ENCODE results near the gene NFXL1. TPM values are rescaled to one million over a fixed set of nuclear protein-coding genes. Genes with fewer than 3 reads are reported as not detected.

Gene NFXL1
- total RNA-seq, 2 donors from 2014 or later = 15.6 to 18.4 TPM

- Mint-ChIP-seq H3K4me1 (ENCODE audit: low read depth) (peaks cover 13% of the 10 kb centered on the region), H3K9me3 (peaks cover 0 to 2% of the 10 kb centered on the region in 2 donors), H3K4me3 (peak overlapping the region in 1 of 2 donors; percentile 71), H3K36me3 (ENCODE audit: insufficient read depth in 2 of 2) (peaks cover 15 to 40% of the 10 kb centered on the region in 2 donors), H3K27me3 (ENCODE audit: low read depth) (no peaks in the 10 kb centered on the region), H3K27ac (peak overlapping the region; percentile 49)
- peak; percentile 92 for ATAC-seq (replicated peaks in 1 of 2)
- no peak for DNase-seq
These were observed 40.4 kb downstream of the NFXL1 start for GRCh38 chr4:47873877-47874541.

- no peak for DNase-seq
- H3K27ac Mint-ChIP-seq = no peak overlapping the region
- no peaks in the 10 kb centered on the region for H3K4me1 Mint-ChIP-seq (ENCODE audit: low read depth)
- no peak for ATAC-seq (replicated peaks in 1 of 2)
- peaks cover 3 to 6% of the 10 kb centered on the region in 2 donors for H3K36me3 Mint-ChIP-seq (ENCODE audit: insufficient read depth in 2 of 2)
- no peaks in the 10 kb centered on the region for H3K9me3 Mint-ChIP-seq
- H3K4me3 Mint-ChIP-seq = no peak overlapping the region
- no peaks in the 10 kb centered on the region for H3K27me3 Mint-ChIP-seq (ENCODE audit: low read depth)
These were observed 50.9 kb downstream of the NFXL1 start for GRCh38 chr4:47863486-47863885.

- ATAC-seq (replicated peaks in 1 of 2) = no peak
- DNase-seq = no peak
- Mint-ChIP-seq H3K4me3 (no peak overlapping the region), H3K9me3 (no peaks in the 10 kb centered on the region), H3K27me3 (ENCODE audit: low read depth) (no peaks in the 10 kb centered on the region), H3K36me3 (ENCODE audit: insufficient read depth in 2 of 2) (no peaks in the 10 kb centered on the region), H3K4me1 (ENCODE audit: low read depth) (no peaks in the 10 kb centered on the region), H3K27ac (no peak overlapping the region)
These were observed 52.1 kb downstream of the NFXL1 start for GRCh38 chr4:47862297-47862696.

- H3K4me3 Mint-ChIP-seq = no peak overlapping the region
These were observed 54.1 kb downstream of the NFXL1 start for GRCh38 chr4:47860305-47860704.

GRCh38 chr4:47858006-47858405, 56.4 kb downstream of the NFXL1 start:
- ATAC-seq (replicated peaks in 1 of 2) = no peak
- Mint-ChIP-seq H3K4me3 (no peak overlapping the region), H3K9me3 (no peaks in the 10 kb centered on the region), H3K27ac (no peak overlapping the region), H3K4me1 (ENCODE audit: low read depth) (no peaks in the 10 kb centered on the region), H3K36me3 (ENCODE audit: insufficient read depth in 2 of 2) (peaks cover 1 to 2% of the 10 kb centered on the region in 2 donors), H3K27me3 (ENCODE audit: low read depth) (no peaks in the 10 kb centered on the region)
- DNase-seq = no peak

More at GRCh38 chr4:47860305-47860704, 54.1 kb downstream of the NFXL1 start:
- Mint-ChIP-seq H3K4me1 (ENCODE audit: low read depth) (no peaks in the 10 kb centered on the region), H3K27me3 (ENCODE audit: low read depth) (no peaks in the 10 kb centered on the region), H3K36me3 (ENCODE audit: insufficient read depth in 2 of 2) (peaks cover 1 to 2% of the 10 kb centered on the region in 2 donors), H3K9me3 (no peaks in the 10 kb centered on the region), H3K27ac (no peak overlapping the region)
- DNase-seq (no peak), ATAC-seq (replicated peaks in 1 of 2) (no peak)

GRCh38 chr4:47856713-47857112, 57.7 kb downstream of the NFXL1 start:
- H3K36me3 Mint-ChIP-seq (ENCODE audit: insufficient read depth in 2 of 2) = peaks cover 1 to 2% of the 10 kb centered on the region in 2 donors
- H3K27ac Mint-ChIP-seq = no peak overlapping the region
- ATAC-seq (replicated peaks in 1 of 2) (no peak), DNase-seq (no peak)
- H3K27me3 Mint-ChIP-seq (ENCODE audit: low read depth) = no peaks in the 10 kb centered on the region
- H3K4me1 Mint-ChIP-seq (ENCODE audit: low read depth) = no peaks in the 10 kb centered on the region
- no peaks in the 10 kb centered on the region for H3K9me3 Mint-ChIP-seq
- no peak overlapping the region for H3K4me3 Mint-ChIP-seq

GRCh38 chr4:47855350-47855749, 59.0 kb downstream of the NFXL1 start:
- Mint-ChIP-seq H3K9me3 (no peaks in the 10 kb centered on the region), H3K27me3 (ENCODE audit: low read depth) (no peaks in the 10 kb centered on the region), H3K4me1 (ENCODE audit: low read depth) (no peaks in the 10 kb centered on the region), H3K36me3 (ENCODE audit: insufficient read depth in 2 of 2) (peaks cover 1 to 5% of the 10 kb centered on the region in 2 donors), H3K4me3 (no peak overlapping the region), H3K27ac (no peak overlapping the region)
- no peak for DNase-seq
- no peak for ATAC-seq (replicated peaks in 1 of 2)

- no peak overlapping the region for H3K4me3 Mint-ChIP-seq
- DNase-seq (no peak), ATAC-seq (replicated peaks in 1 of 2) (no peak)
- H3K27me3 Mint-ChIP-seq (ENCODE audit: low read depth) = no peaks in the 10 kb centered on the region
- H3K27ac Mint-ChIP-seq = no peak overlapping the region
- no peaks in the 10 kb centered on the region for H3K9me3 Mint-ChIP-seq
- H3K36me3 Mint-ChIP-seq (ENCODE audit: insufficient read depth in 2 of 2) = peaks cover 1 to 8% of the 10 kb centered on the region in 2 donors
- H3K4me1 Mint-ChIP-seq (ENCODE audit: low read depth) = no peaks in the 10 kb centered on the region
These were observed 62.2 kb downstream of the NFXL1 start for GRCh38 chr4:47852136-47852535.

- Mint-ChIP-seq H3K36me3 (ENCODE audit: insufficient read depth in 2 of 2) (peaks cover 4 to 15% of the 10 kb centered on the region in 2 donors), H3K9me3 (no peaks in the 10 kb centered on the region), H3K4me3 (no peak overlapping the region), H3K4me1 (ENCODE audit: low read depth) (no peaks in the 10 kb centered on the region), H3K27ac (no peak overlapping the region), H3K27me3 (ENCODE audit: low read depth) (no peaks in the 10 kb centered on the region)
- ATAC-seq (replicated peaks in 1 of 2) (no peak), DNase-seq (no peak)
These were observed 64.9 kb downstream of the NFXL1 start for GRCh38 chr4:47849466-47849865.

- ATAC-seq (replicated peaks in 1 of 2) = no peak
- H3K9me3 Mint-ChIP-seq = no peaks in the 10 kb centered on the region
- H3K36me3 Mint-ChIP-seq (ENCODE audit: insufficient read depth in 2 of 2) = peaks cover 4 to 20% of the 10 kb centered on the region in 2 donors
- H3K4me1 Mint-ChIP-seq (ENCODE audit: low read depth) = no peaks in the 10 kb centered on the region
- no peaks in the 10 kb centered on the region for H3K27me3 Mint-ChIP-seq (ENCODE audit: low read depth)
- H3K4me3 Mint-ChIP-seq = no peak overlapping the region
- no peak for DNase-seq
- H3K27ac Mint-ChIP-seq = no peak overlapping the region
These were observed 66.3 kb downstream of the NFXL1 start for GRCh38 chr4:47848041-47848440.

- ATAC-seq (replicated peaks in 1 of 2) = no peak
- no peak for DNase-seq
- H3K4me1 Mint-ChIP-seq (ENCODE audit: low read depth) = peaks cover 16% of the 10 kb centered on the region
- no peak overlapping the region for H3K4me3 Mint-ChIP-seq
- H3K36me3 Mint-ChIP-seq (ENCODE audit: insufficient read depth in 2 of 2) = peaks cover 4 to 14% of the 10 kb centered on the region in 2 donors
- H3K9me3 Mint-ChIP-seq = no peaks in the 10 kb centered on the region
- H3K27me3 Mint-ChIP-seq (ENCODE audit: low read depth) = no peaks in the 10 kb centered on the region
- H3K27ac Mint-ChIP-seq = no peak overlapping the region
These were observed 71.4 kb downstream of the NFXL1 start for GRCh38 chr4:47842985-47843384.

- peaks cover 0 to 6% of the 10 kb centered on the region in 2 donors for H3K36me3 Mint-ChIP-seq (ENCODE audit: insufficient read depth in 2 of 2)
- no peaks in the 10 kb centered on the region for H3K27me3 Mint-ChIP-seq (ENCODE audit: low read depth)
- no peaks in the 10 kb centered on the region for H3K9me3 Mint-ChIP-seq
- DNase-seq = no peak
- no peak overlapping the region for H3K4me3 Mint-ChIP-seq
- peaks cover 37% of the 10 kb centered on the region for H3K4me1 Mint-ChIP-seq (ENCODE audit: low read depth)
- no peak overlapping the region for H3K27ac Mint-ChIP-seq
- ATAC-seq (replicated peaks in 1 of 2) = no peak
These were observed 74.1 kb downstream of the NFXL1 start for GRCh38 chr4:47840291-47840690.

GRCh38 chr4:47839259-47839658, 75.1 kb downstream of the NFXL1 start:
- Mint-ChIP-seq H3K9me3 (no peaks in the 10 kb centered on the region), H3K27ac (no peak overlapping the region), H3K36me3 (ENCODE audit: insufficient read depth in 2 of 2) (peaks cover 0 to 4% of the 10 kb centered on the region in 2 donors), H3K4me3 (peak overlapping the region in 1 of 2 donors; percentile 33), H3K4me1 (ENCODE audit: low read depth) (peaks cover 37% of the 10 kb centered on the region), H3K27me3 (ENCODE audit: low read depth) (no peaks in the 10 kb centered on the region)
- peak; percentile 86 to 89 for ATAC-seq (replicated peaks in 1 of 2)
- DNase-seq = peak; percentile 69 to 70

GRCh38 chr4:47838445-47838844, 75.9 kb downstream of the NFXL1 start:
- H3K36me3 Mint-ChIP-seq (ENCODE audit: insufficient read depth in 2 of 2) = no peaks in the 10 kb centered on the region
- H3K27me3 Mint-ChIP-seq (ENCODE audit: low read depth) = no peaks in the 10 kb centered on the region
- no peak for ATAC-seq (replicated peaks in 1 of 2)
- peak overlapping the region; percentile 91 for H3K4me3 Mint-ChIP-seq
- no peaks in the 10 kb centered on the region for H3K9me3 Mint-ChIP-seq
- peaks cover 37% of the 10 kb centered on the region for H3K4me1 Mint-ChIP-seq (ENCODE audit: low read depth)
- H3K27ac Mint-ChIP-seq = no peak overlapping the region
- DNase-seq = no peak
